Vagina (tissue), 2 donors: ENCODE measurements around the gene WWOX. TPM values are rescaled to one million over a fixed set of nuclear protein-coding genes. Genes with fewer than 3 reads are reported as not detected.

Experiments
- DNase-seq, 2 donors: peaks; one replicate each; pipeline ENCODE4 v3.0.0-alpha.2; 2017; ENCODE audit errors: extremely low spot score in 2 of 2
- H3K27ac ChIP-seq: fragments of 200-600 bp; sonication (generic); one replicate; pipeline ENCODE4 v1.5.1; 2019
- H3K27me3 ChIP-seq: fragments of 200-600 bp; sonication (generic); one replicate; pipeline ENCODE4 v1.5.1; 2019
- H3K36me3 ChIP-seq, 2 donors: fragments of 200-600 bp; sonication (generic); one replicate each; pipeline ENCODE4 v1.5.1; 2017 to 2019
- H3K4me1 ChIP-seq: fragments of 200-600 bp; sonication (generic); one replicate; pipeline ENCODE4 v1.5.1; 2019
- H3K4me3 ChIP-seq, 2 donors: fragments of 200-600 bp; sonication (generic); 1 replicate in 1 of 2; 2 replicates in 1 of 2; pipeline ENCODE4 v1.5.1; 2016 to 2019
- H3K9me3 ChIP-seq: fragments of 200-600 bp; sonication (generic); one replicate; pipeline ENCODE4 v1.5.1; 2019
- CTCF ChIP-seq, 3 experiments: fragments of 450-650 bp in 2 of 3; fragments of 200-600 bp in 1 of 3; sonication (generic) in 1 of 3; IDR thresholded peaks; one replicate each; pipeline ENCODE4 v1.5.1; 2017 to 2019; ENCODE audit warnings: antibody characterized with exemption in 3 of 3, mild to moderate bottlenecking in 2 of 3, moderate library complexity in 2 of 3
- POLR2A ChIP-seq, 2 donors: fragments of 450-650 bp; IDR thresholded peaks; one replicate each; pipeline ENCODE4 v1.6.1; 2017; ENCODE audit warnings: antibody characterized with exemption in 2 of 2, mild to moderate bottlenecking in 2 of 2, moderate library complexity in 2 of 2
- POLR2AphosphoS5 ChIP-seq, 2 donors: sonication (generic); formaldehyde crosslinking; IDR thresholded peaks; one replicate each; pipeline ENCODE4 v1.9.0; 2017; ENCODE audit warnings: antibody characterized with exemption in 2 of 2, mild to moderate bottlenecking in 2 of 2, low read depth in 1 of 2; ENCODE audit not compliant: insufficient read depth in 1 of 2
- intact Hi-C: fragments of 100-400 bp; cut with DNase I; formaldehyde crosslinking; loops from one replicate; pipeline ENCODE4 v1.15.1; 2023
- total RNA-seq: library from RNA; depleted of rRNA; stranded (reverse); fragments of >200 nt; gene quantifications from one replicate; pipeline ENCODE4 v1.2.3, GENCODE V29; 2016

The WWOX gene
- total RNA-seq, 1 donor from 2014 or later, result 33.1 TPM

- no peak for TF ChIP-seq CTCF (IDR thresholded peaks at IDR 0.05)
- no peak for TF ChIP-seq POLR2A (IDR thresholded peaks at IDR 0.05)
- no peak for TF ChIP-seq POLR2AphosphoS5 (IDR thresholded peaks at IDR 0.05; ENCODE audit: insufficient read depth in 1 of 2, low read depth in 1 of 2)
- intact Hi-C loops, result no loop called here
- Histone ChIP-seq H3K9me3 (no peaks in the 10 kb centered on the region), H3K27ac (no peak overlapping the region), H3K36me3 (no peaks in the 10 kb centered on the region), H3K4me3 (no peak overlapping the region), H3K27me3 (no peaks in the 10 kb centered on the region), H3K4me1 (no peaks in the 10 kb centered on the region)
- DNase-seq, result no peak
Measured at GRCh38 chr16:78884204-78884603, 784.8 kb downstream of the WWOX start.

GRCh38 chr16:78889346-78889745 lies 789.9 kb downstream of the WWOX start:
- no peaks in the 10 kb centered on the region for H3K4me1 ChIP-seq
- no peak for DNase-seq
- H3K27me3 ChIP-seq, result no peaks in the 10 kb centered on the region
- TF ChIP-seq POLR2A (IDR thresholded peaks at IDR 0.05) (no peak), CTCF (IDR thresholded peaks at IDR 0.05) (no peak), POLR2AphosphoS5 (IDR thresholded peaks at IDR 0.05; ENCODE audit: insufficient read depth in 1 of 2, low read depth in 1 of 2) (no peak)
- H3K9me3 ChIP-seq, result no peaks in the 10 kb centered on the region
- intact Hi-C loops, result no loop called here
- no peak overlapping the region for H3K27ac ChIP-seq
- H3K4me3 ChIP-seq, result no peak overlapping the region
- H3K36me3 ChIP-seq, result no peaks in the 10 kb centered on the region

- no peak for TF ChIP-seq CTCF (IDR thresholded peaks at IDR 0.05)
- no peak for TF ChIP-seq POLR2AphosphoS5 (IDR thresholded peaks at IDR 0.05; ENCODE audit: insufficient read depth in 1 of 2, low read depth in 1 of 2)
- TF ChIP-seq POLR2A (IDR thresholded peaks at IDR 0.05), result no peak
- DNase-seq, result no peak
- Histone ChIP-seq H3K4me1 (no peaks in the 10 kb centered on the region), H3K27me3 (no peaks in the 10 kb centered on the region), H3K9me3 (no peaks in the 10 kb centered on the region), H3K27ac (no peak overlapping the region), H3K36me3 (no peaks in the 10 kb centered on the region), H3K4me3 (no peak overlapping the region)
- intact Hi-C loops, result no loop called here
Measured at GRCh38 chr16:78890373-78890895, 791.0 kb downstream of the WWOX start.

GRCh38 chr16:78892951-78893733 lies 793.7 kb downstream of the WWOX start:
- H3K36me3 ChIP-seq, result no peaks in the 10 kb centered on the region
- no peak for TF ChIP-seq CTCF (IDR thresholded peaks at IDR 0.05)
- TF ChIP-seq POLR2A (IDR thresholded peaks at IDR 0.05), result no peak
- no peak for TF ChIP-seq POLR2AphosphoS5 (IDR thresholded peaks at IDR 0.05; ENCODE audit: insufficient read depth in 1 of 2, low read depth in 1 of 2)
- H3K27ac ChIP-seq, result no peak overlapping the region
- H3K4me3 ChIP-seq, result no peak overlapping the region
- DNase-seq, result no peak
- intact Hi-C loops, result no loop called here
- no peaks in the 10 kb centered on the region for H3K27me3 ChIP-seq
- no peaks in the 10 kb centered on the region for H3K4me1 ChIP-seq
- H3K9me3 ChIP-seq, result no peaks in the 10 kb centered on the region

GRCh38 chr16:78894886-78895285 lies 795.4 kb downstream of the WWOX start:
- Histone ChIP-seq H3K27ac (no peak overlapping the region), H3K4me3 (no peak overlapping the region), H3K9me3 (no peaks in the 10 kb centered on the region), H3K27me3 (no peaks in the 10 kb centered on the region), H3K36me3 (no peaks in the 10 kb centered on the region), H3K4me1 (peaks cover 5% of the 10 kb centered on the region)
- intact Hi-C loops, result no loop called here
- TF ChIP-seq POLR2AphosphoS5 (IDR thresholded peaks at IDR 0.05; ENCODE audit: insufficient read depth in 1 of 2, low read depth in 1 of 2) (no peak), POLR2A (IDR thresholded peaks at IDR 0.05) (no peak)
- DNase-seq, result no peak
